GM12873 (cell line): ENCODE results near the gene LTB.

Experiments
- CTCF ChIP-seq: IDR thresholded peaks from 2 replicates; pipeline ENCODE4 v1.5.1; 2012; ENCODE audit warnings: low read depth, mild to moderate bottlenecking, moderate library complexity, low read length, control low read depth; ENCODE audit not compliant: insufficient read depth; ENCODE audit errors: missing control alignments

Gene LTB

GRCh38 chr6:31582230-31582643 lies at the start of gene LTB:
TSS of gene LTB (minus strand) at chr6:31582424. CDS start at chr6:31582417, 7 bp downstream.
- no peak for TF ChIP-seq CTCF

GRCh38 chr6:31631681-31632278 lies 49.6 kb upstream of the LTB start:
- no peak for TF ChIP-seq CTCF

- no peak for TF ChIP-seq CTCF
These were observed 49.0 kb upstream of the LTB start for GRCh38 chr6:31631209-31631608.

GRCh38 chr6:31630177-31630934 lies 48.1 kb upstream of the LTB start:
- TF ChIP-seq CTCF = no peak

GRCh38 chr6:31629014-31629413 lies 46.8 kb upstream of the LTB start:
- TF ChIP-seq CTCF = no peak

- no peak for TF ChIP-seq CTCF
These were observed 45.6 kb upstream of the LTB start for GRCh38 chr6:31627690-31628287.

- no peak for TF ChIP-seq CTCF
These were observed 44.7 kb upstream of the LTB start for GRCh38 chr6:31626952-31627351.
